ENCODE results near the gene CCDC85C. TPM values are rescaled to one million over a fixed set of nuclear protein-coding genes. Genes with fewer than 3 reads are reported as not detected.

Gene CCDC85C
- total RNA-seq, 1 donor = 2.9 TPM

DNA sequence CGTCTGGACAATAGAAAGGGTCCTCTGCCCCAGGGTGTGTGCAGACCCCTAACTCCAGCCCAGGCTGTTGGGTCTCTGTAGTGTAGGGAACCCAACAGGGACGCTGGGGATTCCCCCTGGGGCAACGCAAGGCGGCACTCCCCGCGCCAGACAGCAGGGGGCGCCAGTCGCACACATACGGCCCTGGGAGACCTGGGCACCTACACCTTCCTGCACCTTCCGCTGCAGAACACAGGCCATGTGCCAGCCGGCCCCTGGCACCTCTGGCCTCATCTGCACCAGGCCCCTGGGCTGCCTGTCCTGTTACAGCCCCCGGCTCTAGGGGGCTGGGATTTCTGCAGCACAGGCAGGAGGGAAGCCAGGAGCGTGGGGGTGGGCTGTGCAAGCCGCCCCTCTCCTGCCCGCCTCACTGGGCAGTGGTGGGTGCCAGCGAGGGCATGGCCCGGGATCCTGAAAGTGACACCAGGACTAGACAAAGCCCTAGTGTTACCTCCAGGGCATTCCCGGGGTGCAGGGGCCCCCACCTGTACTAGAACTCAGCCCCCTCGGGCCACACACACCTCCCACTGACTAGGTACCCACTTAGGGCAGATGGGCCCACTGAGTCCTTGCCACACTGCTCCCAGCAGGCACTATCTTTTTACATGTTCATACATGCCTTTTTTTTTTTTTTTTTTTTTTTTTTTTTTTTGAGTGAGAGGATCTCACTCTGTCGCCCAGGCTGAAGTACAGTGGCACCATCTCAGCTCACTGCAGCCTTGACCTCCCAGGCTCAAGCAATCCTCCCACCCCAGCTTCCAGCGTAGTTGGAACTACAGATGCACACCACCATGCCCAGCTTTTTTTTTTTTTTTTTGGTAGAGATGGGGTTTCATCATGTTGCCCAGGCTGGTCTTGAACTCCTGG lies 85.3 kb downstream of the CCDC85C start:
- TF ChIP-seq, protein P1, sequence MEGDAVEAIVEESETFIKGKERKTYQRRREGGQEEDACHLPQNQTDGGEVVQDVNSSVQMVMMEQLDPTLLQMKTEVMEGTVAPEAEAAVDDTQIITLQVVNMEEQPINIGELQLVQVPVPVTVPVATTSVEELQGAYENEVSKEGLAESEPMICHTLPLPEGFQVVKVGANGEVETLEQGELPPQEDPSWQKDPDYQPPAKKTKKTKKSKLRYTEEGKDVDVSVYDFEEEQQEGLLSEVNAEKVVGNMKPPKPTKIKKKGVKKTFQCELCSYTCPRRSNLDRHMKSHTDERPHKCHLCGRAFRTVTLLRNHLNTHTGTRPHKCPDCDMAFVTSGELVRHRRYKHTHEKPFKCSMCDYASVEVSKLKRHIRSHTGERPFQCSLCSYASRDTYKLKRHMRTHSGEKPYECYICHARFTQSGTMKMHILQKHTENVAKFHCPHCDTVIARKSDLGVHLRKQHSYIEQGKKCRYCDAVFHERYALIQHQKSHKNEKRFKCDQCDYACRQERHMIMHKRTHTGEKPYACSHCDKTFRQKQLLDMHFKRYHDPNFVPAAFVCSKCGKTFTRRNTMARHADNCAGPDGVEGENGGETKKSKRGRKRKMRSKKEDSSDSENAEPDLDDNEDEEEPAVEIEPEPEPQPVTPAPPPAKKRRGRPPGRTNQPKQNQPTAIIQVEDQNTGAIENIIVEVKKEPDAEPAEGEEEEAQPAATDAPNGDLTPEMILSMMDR (IDR thresholded peaks at IDR 0.05; ENCODE audit: insufficient read depth, low read length) = peak; percentile 92
- no peak overlapping the region for H3K4me3 ChIP-seq (ENCODE audit: low read depth, low read length)
- peak; percentile 47 for DNase-seq (ENCODE audit: low read depth)

DNA sequence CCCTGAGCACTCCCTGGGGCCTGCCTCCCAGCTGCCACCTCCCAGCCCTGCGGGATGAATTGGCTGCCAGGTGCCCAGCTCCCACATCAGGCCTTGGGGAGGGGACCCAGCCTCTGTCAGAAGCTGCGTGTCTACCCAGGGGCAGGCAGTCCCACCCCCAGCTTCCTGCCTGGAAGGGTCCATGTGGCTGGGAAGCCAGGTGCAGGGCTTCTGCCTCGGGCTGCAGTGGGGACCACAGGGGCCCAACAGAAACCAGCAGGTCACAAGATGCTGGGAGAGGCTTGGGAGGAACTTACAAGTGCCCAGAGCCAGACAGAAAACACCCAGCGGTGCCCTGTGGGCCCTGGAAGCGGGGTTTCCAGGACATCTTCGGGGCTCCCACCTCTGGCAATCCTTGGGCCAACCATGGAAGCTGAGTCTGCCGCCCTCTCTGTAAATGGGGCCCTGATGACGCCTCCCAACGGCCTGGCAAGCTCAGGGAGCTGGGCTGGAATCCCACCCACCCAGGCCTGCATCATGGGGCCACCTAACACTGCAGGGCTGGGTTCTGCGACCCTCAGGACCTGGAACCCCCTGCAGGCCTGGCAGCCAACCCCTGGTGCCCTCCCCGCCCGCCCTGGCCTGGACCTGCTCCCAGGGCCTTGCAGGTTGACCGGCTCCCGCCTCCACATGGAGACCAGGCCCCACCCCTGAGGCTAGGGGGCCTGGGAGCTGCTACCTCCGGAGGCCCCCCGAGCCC lies 86.2 kb downstream of the CCDC85C start:
- DNase-seq (ENCODE audit: low read depth) = no peak
- TF ChIP-seq, protein P1 (IDR thresholded peaks at IDR 0.05; ENCODE audit: insufficient read depth, low read length) = no peak
- H3K4me3 ChIP-seq (ENCODE audit: low read depth, low read length) = no peak overlapping the region

DNA sequence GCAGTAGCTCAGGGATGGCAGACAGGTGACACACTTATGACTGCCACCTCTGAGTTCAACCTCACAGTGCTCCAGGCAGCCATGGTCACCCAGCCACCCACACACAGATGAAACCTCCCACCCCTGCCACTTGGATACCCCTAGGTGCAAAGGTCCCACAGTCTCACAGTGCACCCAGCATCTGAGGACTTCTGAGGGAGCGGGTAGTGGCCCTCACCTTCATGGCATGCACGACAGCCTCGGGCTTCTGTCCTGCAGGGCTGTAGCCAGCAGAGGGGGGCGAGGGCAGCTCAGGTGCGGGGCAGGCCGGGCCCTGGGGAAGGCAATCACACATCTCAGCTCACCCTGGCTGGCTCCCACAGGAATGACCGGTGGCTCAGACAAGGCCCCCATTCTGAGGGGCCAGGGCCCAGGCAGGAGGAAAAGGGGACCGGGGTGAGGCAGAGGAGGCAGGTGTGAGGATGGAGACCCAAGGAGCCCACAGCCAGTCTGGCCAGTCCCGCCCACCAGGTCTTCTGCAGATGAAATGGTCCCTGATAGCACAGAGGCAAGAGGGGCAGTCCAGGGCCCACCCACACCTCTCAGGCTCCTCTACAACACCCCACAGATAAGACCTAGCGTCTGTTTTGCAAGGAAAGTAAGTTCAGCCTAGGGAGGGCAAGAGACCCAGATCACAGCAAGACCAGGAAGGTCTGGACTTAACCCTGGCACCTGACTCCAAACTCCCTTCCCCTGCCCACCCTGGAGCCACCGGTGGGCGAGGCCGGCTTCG lies 87.0 kb downstream of the CCDC85C start:
- H3K4me3 ChIP-seq (ENCODE audit: low read depth, low read length) = no peak overlapping the region
- no peak for DNase-seq (ENCODE audit: low read depth)
- TF ChIP-seq, protein P1 (IDR thresholded peaks at IDR 0.05; ENCODE audit: insufficient read depth, low read length) = no peak

DNA sequence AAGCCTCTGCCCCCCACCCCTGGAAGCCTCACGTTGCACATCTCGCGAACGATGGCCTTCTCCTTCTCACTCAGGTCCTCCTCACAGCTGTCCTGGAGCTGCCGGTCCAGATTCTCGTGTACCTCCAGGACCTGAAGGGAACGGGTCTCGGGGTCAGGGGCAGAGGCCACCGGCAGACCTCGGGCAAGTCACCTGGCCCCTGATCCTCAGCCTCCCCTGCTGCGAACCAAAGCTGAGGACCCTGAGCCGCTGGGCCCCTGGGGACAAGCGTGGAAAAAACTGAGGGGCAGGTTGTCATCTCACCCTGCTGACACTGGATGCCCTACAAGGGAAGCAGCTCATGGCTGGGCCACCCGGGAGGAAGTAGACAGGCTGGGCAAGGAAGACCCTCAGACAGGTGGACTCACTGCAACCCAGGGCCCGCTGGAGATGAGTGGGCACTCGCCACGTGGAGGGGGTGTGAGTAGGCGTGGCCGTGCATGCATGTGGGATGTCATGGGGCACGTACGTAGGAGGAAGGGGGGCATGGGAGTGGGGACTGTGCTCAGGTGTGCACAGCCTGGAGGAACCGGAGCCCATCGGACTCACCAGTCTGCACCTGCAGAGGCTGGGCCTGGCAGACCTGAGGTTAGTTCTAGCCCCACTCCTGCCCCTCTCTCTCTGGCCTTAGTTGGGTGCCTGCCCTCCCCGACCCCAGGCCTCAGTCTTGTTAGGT lies 87.7 kb downstream of the CCDC85C start:
- DNase-seq (ENCODE audit: low read depth) = no peak
- no peak overlapping the region for H3K4me3 ChIP-seq (ENCODE audit: low read depth, low read length)
- TF ChIP-seq, protein P1 (IDR thresholded peaks at IDR 0.05; ENCODE audit: insufficient read depth, low read length) = no peak

DNA sequence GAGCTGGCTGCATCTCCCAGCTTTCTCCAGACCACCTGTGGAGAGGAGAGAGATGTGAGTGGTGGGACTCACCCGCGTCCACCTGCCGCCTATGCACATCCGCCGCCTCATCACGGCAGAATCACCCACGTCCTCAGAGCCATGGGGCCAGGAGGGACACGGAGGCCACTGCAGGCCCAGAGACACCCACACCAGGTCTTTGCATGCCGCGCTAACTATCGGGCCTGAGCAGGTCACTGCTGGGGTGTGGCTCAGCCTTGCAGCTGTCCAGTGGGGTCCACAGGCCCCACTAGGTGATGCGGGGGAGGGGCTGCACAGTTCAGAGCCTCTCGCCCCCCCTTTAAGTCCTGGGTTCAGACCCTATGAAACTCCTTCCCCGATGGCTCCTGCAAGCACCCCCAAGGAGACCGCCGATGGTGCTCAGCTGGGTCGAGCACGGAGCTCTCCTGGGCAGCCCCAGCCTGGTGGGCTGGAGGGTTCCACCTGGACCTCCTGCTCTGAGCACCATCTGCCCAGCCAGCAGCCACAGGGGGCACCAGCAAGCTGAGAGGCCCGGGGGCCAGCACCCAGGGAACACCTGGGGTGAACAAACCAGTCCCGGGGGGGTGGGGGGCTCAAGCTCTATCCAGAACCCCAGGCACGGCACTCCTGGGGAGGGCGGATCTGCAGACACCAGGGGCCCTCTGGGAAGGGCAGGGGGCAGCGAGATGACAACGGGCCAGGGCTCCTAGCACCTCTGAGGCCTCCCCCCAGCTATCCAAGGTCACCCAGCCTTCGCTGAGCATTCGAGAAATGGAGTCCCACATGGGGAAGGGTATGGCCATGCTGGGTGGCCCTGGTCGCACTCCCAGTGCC lies 88.5 kb downstream of the CCDC85C start:
- DNase-seq (ENCODE audit: low read depth) = no peak
- no peak overlapping the region for H3K4me3 ChIP-seq (ENCODE audit: low read depth, low read length)
- TF ChIP-seq, protein P1 (IDR thresholded peaks at IDR 0.05; ENCODE audit: insufficient read depth, low read length) = no peak
